HG03460 (cell line): ENCODE results near the gene YAP1.
"Not testable (repeated sequence)": the region's sequence is repeated elsewhere in the genome, so short reads cannot be mapped to it uniquely, and the experiment has no call there.

Experiments
- ATAC-seq: cut with Tn5 transposase; IDR thresholded peaks from one replicate; pipeline ENCODE4 v1.9.1; 2021; ENCODE audit not compliant: unreplicated experiment

The YAP1 gene

GRCh38 chr11:102237096-102237735 is 127.0 kb downstream of the YAP1 start:
- no peak for ATAC-seq

DNA sequence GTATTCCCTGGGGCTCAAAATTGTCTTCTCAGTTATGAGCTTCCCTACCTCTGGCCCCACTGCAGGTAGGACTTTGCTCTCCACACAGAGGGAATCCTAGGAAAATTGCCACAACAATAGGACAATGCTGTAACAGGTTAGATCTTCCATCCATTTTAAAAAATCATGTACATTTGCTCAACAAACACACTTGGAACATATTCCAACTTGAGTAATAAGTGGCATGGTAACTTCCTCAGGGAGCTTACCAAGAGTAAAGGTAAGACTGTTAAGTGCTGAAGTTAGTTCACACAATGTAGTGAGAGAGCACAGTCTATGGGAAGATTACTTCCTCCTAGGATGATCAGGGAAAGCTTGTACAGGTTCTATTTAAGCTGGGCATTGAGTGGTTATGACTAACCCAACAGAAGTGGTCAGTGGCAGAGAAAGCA is 128.2 kb downstream of the YAP1 start:
- ATAC-seq = no peak

DNA sequence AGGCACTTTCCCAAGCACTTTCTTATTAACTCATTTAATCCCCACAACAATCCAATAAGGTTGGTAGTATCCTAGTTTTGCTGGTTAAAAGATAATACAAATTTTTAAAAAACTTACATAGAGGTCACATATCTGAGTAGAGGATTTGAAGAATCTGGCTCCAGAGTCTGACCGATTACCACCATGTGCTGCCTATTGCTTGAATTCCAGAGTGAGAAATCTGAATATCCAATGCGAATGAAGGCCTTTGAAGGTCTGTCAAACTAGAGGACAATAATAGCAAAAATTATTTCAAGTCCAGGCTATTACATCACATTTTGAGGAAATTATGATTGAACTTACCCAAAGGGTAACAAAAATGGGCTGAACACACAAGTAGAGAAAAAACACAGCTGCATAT is 129.2 kb downstream of the YAP1 start:
- no peak for ATAC-seq

GRCh38 chr11:102239911-102240310 is 129.7 kb downstream of the YAP1 start:
- ATAC-seq = no peak

- ATAC-seq = no peak
Measured at GRCh38 chr11:102240502-102240901, 130.3 kb downstream of the YAP1 start.

- no peak for ATAC-seq
Measured at GRCh38 chr11:102241026-102241425, 130.8 kb downstream of the YAP1 start.

DNA sequence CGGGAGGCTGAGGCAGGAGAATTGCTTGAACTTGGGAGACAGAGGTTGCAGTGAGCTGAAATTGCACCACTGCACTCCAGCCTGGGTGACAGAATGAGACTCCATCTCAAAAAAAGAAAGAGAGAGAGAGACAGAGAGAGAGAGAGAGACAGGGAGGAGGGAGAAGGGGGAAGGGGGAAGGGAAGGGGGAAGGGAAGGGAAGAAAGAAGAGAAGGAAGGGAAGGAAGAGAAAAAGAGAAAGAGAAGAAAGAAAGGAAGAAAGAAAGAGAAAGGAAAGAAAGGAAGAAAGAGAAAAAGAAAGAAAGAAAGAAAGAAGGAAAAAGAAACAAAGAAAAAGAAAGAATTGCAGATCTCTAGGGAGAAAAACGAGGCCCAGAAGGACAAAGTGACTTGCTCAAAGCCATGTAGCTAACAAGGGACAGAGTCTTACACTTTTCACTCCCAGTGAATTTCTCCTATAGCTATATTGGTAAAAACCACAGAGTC is 133.2 kb downstream of the YAP1 start:
- no peak for ATAC-seq

DNA sequence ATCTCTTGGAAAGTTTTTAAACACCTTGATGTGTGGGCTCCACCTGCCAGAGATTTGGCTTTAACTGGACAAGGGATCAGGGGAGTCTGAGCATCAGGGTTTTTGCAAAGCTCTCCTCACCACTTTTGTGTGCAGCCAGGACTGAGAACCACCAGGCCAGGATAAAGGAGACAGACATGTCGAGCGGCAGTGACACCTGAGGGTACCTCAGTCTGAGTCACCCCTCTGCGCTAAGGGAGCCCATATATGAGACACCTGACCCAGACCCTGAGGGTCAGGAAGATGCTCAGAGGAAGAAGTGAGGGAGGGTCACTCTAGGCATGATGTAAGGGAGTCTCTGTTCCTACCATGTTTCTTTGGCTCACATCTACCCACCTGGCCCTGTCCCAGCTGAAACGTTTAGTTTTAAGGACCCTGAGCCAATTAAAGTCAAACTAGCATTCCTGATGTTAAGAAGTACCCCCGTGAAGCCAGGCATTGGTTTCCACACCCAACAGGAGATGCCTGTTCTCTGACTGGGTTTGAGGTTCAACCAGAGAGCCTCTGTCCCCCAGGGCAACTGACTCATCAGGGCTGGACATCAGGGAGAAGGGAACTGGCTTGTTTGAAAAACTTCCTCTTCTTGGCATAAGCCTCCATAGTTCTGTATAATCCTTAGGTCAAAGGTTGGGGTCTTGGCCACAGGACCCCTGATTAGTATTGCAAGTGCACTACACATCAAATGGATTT is 134.6 kb downstream of the YAP1 start:
- no peak for ATAC-seq

GRCh38 chr11:102251423-102251822 is 141.2 kb downstream of the YAP1 start:
- no peak for ATAC-seq

GRCh38 chr11:102252339-102252891 is 142.2 kb downstream of the YAP1 start:
- no peak for ATAC-seq

DNA sequence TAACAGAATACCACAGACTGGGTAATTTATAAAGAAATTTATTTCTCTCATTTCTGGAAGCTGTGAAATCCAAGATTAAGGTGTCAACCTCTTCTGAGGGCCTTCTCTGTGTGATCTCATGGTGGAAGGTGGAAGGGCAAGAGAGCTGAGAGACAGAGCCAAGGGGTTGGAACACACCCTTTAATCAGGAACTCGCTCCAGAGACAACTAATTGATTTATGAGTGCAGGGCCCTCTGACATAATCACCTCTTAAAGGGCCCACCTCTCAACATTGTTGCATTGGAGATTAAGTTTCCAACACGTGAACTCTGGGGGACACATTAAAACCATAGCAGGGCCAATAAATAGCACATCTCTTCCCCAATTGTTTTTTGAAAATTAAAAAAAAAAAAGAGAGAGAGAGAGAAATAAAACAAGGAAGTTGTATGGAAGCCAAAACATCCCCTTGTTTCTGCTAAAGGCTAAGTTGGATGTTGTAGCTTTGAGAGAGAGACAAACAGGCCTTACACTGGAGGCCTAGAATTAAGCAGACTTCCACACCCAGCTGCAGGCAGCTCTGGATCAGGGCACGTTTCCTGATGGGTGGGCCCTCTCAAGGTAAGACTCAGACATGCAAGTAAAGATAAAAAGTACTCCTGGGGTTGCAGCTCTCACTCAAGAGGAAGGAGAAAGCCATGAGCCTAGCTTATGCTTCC is 142.9 kb downstream of the YAP1 start:
- ATAC-seq = no peak

GRCh38 chr11:102254047-102254446 is 143.8 kb downstream of the YAP1 start:
- no peak for ATAC-seq

- no peak for ATAC-seq
Measured at GRCh38 chr11:102256251-102256650, 146.0 kb downstream of the YAP1 start.

GRCh38 chr11:102260241-102260640 is 150.0 kb downstream of the YAP1 start:
- ATAC-seq = no peak

DNA sequence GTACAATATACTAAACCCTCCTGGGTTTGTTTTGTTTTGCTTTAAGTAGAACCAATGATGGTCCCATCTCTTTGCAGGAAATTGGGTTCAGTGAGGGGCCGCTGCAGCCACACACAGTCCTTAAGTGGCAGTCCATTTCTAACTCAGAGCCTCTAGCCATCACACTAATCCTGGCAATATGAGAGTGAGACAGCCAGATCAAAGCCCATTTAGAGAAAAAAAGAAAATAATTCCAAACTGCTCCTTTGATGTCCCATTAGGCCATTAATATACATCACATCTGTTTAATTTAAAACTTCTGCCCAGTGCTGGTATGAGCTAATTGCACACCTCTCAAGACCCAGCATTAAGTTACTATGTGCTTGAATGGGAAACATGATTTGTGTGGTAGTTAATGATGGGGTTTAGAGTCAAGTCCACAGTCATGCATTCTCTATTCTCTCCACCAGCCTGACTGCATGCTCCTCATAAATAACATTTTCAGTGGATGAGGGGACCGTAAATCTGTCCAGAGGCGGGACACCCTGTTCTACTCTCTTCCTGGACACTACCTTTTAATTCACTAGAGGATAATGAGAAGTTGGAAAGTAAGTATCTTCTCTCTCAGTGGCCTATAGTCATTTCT is 153.2 kb downstream of the YAP1 start:
- ATAC-seq = no peak

DNA sequence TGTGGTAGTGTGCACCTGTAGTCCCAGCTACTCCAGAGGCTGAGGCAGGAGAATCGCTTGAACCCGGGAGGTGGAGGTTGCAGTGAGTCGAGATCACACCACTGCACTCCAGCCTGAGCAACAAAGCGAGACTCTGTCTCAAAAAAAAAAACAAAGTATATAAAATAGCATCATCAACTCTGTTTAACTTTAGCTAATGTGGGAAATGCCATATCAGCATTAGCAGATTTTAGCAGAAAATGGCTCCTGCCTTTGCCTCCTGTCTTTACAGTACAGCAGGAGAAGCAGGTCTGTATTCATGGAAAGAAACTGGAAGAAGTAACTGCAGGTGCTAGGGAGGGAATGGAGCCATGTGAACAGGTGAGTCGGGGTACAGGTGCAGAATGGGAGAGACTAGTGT is 154.5 kb downstream of the YAP1 start:
- ATAC-seq = not testable (repeated sequence)

DNA sequence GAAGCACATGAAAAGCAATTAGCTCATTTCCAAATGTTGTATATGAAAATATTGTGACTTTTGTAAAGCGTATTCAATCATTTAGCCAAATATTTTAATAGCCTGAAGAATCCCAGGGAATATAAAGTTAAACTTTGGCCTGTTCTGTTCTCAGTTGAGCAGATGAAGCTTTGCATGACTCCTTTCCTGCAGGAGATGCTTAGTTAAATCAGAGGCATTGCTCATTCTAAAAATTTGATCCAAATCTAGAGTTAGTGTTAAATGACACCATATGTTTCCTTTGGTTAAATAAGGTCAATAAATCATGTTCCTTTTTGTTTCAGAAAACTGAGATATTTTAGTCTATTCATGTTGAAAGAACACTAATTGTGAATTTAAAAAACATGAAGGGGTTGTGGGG is 155.9 kb downstream of the YAP1 start:
- no peak for ATAC-seq

DNA sequence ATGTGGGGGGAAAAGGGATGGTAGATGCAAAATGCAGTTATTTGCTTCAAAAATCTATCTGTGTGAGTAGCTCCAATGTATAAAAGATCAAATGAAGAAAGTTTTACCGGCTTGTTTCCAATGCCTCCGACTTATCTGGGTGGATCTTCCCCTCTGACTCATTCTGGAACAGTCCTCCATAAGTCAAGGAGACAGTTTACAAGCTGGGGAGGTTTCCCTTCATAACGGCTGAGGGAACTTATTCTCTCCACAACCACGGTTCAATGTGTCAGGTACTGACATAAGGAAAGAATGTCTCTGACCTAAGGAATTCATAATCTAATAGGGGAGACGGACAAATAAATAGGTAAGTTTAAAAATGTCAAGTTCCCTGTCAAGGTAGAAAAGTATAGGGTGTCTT is 157.4 kb downstream of the YAP1 start:
- ATAC-seq = no peak

DNA sequence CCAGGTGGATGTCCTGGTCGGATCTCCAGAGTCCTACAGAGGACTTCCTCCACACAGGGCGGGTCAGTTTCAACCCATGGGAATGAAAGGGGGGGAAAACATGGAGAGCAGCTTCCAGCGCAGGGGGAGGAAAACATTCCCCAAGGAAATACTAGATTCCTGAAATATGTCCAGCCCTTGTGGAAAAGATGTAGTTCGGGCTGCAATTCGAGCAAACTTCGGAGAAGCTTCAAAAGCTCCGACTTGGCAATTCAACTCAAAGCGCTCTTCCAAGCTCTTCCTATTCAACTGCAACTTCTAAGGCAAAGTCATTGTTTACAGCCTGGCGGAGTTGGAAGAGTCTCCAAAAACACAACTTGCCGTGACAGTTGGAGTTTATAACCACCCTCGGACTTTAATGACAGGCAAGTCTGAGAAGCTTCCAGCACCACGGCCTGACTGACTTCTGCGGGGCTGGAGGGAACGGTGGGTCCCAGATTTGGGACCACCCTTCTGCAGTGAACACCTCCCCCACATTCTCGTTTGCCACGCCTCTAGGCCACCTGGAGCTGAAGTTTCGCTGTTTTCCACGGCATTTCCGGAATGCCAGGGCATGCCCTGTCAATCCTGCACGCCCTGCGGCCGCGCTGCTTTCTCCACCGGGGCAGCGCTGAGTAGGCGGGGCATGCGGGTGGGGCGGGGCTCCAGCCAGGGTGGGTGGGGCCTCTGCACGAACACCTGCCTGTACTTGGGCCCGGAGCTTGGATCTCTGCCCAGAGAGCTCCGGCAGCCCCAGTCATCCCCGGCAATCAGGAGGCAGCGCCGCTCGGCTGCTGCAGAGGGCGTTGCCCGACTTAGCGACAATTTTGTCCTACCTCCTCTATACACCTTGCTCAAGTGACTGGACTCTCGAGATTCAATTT is 158.1 kb downstream of the YAP1 start:
- ATAC-seq = peak; percentile 95

DNA sequence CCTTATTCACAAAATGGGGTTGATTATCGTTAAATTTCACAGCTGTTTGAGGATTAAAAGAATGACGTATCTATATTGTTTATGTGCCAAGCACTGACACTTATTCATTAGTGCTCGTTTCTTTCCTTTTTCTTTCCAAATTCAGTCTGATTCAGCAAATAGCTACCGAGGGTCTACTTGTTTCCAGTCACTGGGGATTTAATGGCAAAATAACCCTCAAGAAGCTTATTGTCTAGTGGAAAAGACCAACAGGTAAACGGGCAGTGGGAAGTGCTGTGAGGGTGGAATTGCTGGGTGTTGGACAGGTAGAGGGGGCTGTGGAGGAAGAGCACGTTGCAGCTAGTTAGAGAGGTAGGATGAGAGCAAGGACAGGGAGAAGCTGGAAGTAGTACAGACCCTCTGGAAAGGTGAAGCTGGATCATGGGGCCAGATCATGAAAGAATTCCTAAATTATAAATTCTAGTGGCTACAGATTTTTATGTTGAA is 158.8 kb downstream of the YAP1 start:
- ATAC-seq = no peak
